Gastrocnemius medialis (tissue), 4 donors: ENCODE results near the gene DMD.

Source experiments
- POLR2A ChIP-seq, 2 donors: fragments of 450-650 bp; IDR thresholded peaks; one replicate each; pipeline ENCODE4 v1.6.1; 2017; ENCODE audit warnings: antibody characterized with exemption in 2 of 2, mild to moderate bottlenecking in 2 of 2, moderate library complexity in 2 of 2
- TF ChIP-seq, protein P1 (sequence below), 5 experiments: fragments of 450-650 bp in 3 of 5; fragments of 200-600 bp in 2 of 5; sonication (generic) in 2 of 5; IDR thresholded peaks in 4 of 5; conservative IDR thresholded peaks in 1 of 5; 1 replicate in 4 of 5; 2 replicates in 1 of 5; pipeline ENCODE4 v1.5.1; 2016 to 2019; ENCODE audit warnings: antibody characterized with exemption in 5 of 5, mild to moderate bottlenecking in 3 of 5, moderate library complexity in 3 of 5

DNA sequence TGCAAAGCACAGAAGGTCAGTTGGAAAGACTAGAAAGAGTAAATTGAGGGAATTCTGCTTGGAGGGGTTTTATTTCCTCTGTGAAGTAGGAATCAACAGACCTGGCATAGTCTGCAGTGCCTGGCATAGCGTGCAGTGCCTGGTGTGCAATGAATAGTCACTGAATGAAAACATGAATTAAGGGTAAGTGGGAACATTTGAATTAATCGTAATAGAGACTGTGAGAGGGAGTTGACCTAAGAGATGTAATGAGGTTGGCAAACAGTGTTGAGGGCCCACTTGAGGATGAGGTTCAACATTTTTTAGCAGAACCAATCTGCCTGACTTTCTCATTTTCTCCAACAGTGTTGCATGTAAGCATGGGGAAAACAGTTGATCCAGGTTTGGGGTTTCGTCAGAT lies 1762.3 kb downstream of the DMD start:
- TF ChIP-seq, protein P1, sequence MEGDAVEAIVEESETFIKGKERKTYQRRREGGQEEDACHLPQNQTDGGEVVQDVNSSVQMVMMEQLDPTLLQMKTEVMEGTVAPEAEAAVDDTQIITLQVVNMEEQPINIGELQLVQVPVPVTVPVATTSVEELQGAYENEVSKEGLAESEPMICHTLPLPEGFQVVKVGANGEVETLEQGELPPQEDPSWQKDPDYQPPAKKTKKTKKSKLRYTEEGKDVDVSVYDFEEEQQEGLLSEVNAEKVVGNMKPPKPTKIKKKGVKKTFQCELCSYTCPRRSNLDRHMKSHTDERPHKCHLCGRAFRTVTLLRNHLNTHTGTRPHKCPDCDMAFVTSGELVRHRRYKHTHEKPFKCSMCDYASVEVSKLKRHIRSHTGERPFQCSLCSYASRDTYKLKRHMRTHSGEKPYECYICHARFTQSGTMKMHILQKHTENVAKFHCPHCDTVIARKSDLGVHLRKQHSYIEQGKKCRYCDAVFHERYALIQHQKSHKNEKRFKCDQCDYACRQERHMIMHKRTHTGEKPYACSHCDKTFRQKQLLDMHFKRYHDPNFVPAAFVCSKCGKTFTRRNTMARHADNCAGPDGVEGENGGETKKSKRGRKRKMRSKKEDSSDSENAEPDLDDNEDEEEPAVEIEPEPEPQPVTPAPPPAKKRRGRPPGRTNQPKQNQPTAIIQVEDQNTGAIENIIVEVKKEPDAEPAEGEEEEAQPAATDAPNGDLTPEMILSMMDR (IDR thresholded peaks at IDR 0.05 in 4 of 5, conservative IDR thresholded peaks at IDR 0.05 in 1 of 5), result no peak
- TF ChIP-seq POLR2A (IDR thresholded peaks at IDR 0.05), result no peak
